Smooth muscle cell of the umbilical artery (primary cell): ENCODE measurements around the gene RPS27A. TPM values are rescaled to one million over a fixed set of nuclear protein-coding genes. Genes with fewer than 3 reads are reported as not detected.

Source experiments
- total RNA-seq: library from RNA; depleted of rRNA; stranded (reverse); fragments of >200 nt; gene quantifications from 2 replicates; pipeline ENCODE4 v1.2.3, GENCODE V29; 2014

Gene RPS27A
- 418 and 839 TPM in 2 replicates for total RNA-seq

GRCh38 chr2:55232084-55232862 is at the start of gene RPS27A, which contains the start of gene CLHC1:
TSS of gene RPS27A (plus strand) at chr2:55232688. CDS start at chr2:55232825, 137 bp downstream.
TSS of gene CLHC1 (minus strand) at chr2:55232293. CDS start at chr2:55222411, 9,882 bp downstream.

GRCh38 chr2:55268907-55269644 is 36.6 kb downstream of the RPS27A start, which contains the start of gene MTIF2:
TSS of gene MTIF2 (minus strand) at chr2:55269231. CDS start at chr2:55263858, 5,373 bp downstream.

Other genes starting within 250 kb of the RPS27A start
- gene RTN4, start 182.2 kb upstream of the RPS27A start, total RNA-seq = 263 and 617 TPM in 2 replicates
- 14.0 and 16.5 TPM in 2 replicates for gene CLHC1, start 395 bp upstream of the RPS27A start, total RNA-seq
- 28.5 and 33.4 TPM in 2 replicates for gene MTIF2, start 36.5 kb downstream of the RPS27A start, total RNA-seq
- gene CCDC88A, start 187.2 kb downstream of the RPS27A start, total RNA-seq = 35.9 and 68.0 TPM in 2 replicates